ENCODE data around the gene GOLGA8S.
"Not testable (repeated sequence)": the region's sequence is repeated elsewhere in the genome, so short reads cannot be mapped to it uniquely, and the experiment has no call there.

GOLGA8S gene

DNA sequence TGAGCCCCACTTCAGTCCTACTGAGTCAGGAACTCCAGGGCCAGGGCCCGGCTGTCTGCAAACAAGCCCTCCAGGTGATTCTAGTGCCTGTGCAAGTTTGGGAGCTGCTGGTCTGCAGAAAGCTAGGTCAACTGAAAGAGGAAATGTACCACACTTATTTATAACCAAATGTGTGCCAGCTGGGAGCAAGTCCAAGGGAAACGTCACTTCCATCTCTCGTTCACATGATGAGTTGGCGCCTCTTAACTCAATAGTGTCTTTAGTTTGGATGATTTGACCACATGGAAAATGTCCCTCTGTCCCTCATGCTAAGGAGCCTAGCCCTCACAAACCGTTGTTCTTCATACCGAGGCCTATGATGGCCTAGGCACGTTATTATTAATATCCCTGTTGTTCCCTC lies 43.2 kb downstream of the GOLGA8S start:
- no peak for DNase-seq (ENCODE audit: low read depth)

DNA sequence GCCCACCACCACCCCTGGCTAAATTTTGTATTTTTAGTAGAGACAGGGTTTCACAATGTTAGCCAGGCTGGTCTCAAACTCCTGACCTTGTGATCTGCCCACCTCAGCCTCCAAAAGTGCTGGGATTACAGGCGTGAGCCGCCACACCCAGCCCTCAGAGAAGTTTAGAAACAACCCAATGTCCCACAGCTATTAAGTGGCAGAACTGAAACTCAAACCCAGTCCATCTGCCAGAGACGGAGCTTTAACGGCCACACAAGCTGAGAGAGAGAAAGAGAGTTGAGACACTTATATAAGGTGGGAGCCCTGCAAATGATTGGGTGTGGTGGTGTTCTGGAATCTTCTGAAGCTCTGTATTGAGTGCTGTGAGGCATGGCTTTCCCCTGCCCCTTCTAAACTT lies 43.8 kb downstream of the GOLGA8S start:
- not testable (repeated sequence) for DNase-seq (ENCODE audit: low read depth)

DNA sequence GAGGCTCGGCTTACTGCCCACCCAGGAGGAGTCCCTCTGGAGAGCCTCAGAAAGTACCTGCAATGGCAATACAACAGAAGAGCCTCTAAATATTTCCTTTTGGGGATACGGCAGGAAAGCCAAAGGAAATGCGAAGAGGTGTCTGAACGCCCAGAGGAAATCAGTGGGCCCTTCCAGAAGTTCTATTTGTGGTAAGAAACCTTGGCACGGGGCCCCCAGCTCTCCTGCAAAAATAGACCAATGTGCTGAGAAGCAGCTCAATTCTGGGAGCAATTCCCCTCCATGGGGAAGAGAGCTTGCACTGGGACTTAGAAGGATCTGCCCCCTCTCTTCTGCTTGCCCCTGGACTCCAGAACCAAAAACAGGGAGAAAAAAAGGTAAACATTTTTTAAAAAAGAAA lies 44.7 kb downstream of the GOLGA8S start:
- DNase-seq (ENCODE audit: low read depth), result not testable (repeated sequence)

DNA sequence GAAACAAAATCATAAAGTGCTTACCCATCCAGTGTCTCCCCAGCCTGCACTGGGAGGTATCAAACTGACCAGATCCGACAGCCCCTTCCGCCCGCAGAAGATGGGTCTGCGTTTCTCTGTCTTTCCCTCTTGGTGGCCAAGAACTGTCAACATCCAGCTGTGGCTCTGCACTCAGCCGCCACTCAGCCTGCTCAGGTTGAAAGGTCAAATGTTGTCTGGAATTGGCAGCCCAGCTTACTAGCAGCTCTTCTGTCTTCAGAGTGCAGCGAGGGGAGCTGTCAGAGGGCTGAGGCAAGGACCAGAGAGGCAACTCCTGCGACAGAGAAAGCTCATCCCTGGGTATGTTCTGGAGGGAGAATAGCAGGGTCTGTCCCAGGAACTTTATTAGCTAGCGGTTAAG lies 47.1 kb downstream of the GOLGA8S start:
- no peak for DNase-seq (ENCODE audit: low read depth)

DNA sequence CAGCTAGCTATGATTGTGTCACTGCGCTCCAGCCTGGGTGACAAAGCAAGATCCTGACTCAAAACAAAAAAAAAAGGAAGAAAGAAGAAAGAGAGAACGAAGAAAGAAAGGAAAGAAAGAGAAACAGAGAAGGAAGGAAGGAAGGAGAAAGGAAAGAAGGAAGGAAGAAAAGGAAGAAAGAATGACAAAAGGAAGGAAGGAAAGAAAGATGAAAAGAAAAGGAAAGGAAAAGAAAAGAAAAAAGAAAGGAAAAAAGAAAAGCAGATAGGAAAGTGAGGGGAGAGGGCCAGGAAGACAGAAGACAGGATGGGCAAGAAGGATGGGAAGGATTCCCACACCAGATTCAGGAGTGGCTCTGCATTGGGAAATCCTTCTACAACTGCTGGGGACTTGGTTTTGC lies 47.6 kb downstream of the GOLGA8S start:
- DNase-seq (ENCODE audit: low read depth), result no peak

DNA sequence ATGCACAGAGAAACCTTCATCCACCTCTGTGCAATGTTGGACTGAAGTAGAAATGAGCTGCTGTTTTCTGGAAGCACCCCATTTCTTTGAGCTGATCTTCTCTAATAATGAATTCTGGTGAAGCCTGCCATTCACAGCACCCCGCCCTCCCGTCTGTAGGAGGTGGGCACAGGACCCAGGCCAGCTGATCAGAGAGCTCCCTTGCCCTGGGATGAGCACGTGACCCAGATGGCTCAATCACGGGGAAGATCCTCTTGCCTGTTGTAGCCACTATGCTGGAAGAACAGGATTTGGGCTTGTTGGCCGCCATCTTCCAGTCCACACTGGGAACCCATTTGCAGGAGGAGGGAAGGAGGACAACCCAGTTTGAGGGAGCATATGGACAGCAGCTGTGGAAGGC lies 48.0 kb downstream of the GOLGA8S start:
- no peak for DNase-seq (ENCODE audit: low read depth)

DNA sequence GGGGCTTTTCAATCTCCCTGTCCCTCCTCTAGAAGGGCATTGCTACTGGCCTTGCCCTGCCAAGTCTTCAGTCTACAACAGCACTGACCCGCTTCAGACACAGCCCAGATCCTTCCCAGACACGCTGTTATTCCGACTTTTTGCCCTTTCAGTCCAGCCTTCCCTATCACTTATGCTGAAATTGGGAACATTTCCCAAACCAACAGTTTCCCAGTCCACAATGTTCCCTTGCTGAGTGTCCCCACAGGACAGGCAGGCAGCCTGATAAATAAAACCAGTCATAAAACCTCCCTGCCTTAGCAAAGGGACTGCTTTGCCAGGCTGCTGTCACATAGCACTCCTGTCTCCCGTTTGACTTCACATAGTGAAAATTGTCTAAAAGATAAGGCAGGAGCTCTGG lies 49.0 kb downstream of the GOLGA8S start:
- no peak for DNase-seq (ENCODE audit: low read depth)

DNA sequence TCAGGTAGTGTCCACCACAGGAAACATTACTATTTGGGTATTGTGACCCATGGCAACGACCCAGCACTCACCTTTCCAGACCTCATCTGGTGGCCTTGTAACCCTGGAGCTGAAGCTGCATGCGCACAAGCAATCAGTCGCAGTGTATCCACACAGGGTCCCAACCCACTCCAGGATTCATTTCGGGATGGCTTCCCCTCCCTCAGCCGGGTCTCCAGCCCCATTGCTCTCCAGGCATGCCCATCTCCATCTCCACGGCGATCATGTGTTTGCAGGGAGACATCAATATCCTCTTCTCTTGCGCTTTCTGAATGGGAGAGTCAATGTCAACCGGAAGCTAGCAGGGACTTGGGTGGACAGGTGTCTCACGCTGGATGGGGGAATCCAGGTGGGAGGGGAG lies 57.3 kb downstream of the GOLGA8S start:
- DNase-seq (ENCODE audit: low read depth), result no peak

DNA sequence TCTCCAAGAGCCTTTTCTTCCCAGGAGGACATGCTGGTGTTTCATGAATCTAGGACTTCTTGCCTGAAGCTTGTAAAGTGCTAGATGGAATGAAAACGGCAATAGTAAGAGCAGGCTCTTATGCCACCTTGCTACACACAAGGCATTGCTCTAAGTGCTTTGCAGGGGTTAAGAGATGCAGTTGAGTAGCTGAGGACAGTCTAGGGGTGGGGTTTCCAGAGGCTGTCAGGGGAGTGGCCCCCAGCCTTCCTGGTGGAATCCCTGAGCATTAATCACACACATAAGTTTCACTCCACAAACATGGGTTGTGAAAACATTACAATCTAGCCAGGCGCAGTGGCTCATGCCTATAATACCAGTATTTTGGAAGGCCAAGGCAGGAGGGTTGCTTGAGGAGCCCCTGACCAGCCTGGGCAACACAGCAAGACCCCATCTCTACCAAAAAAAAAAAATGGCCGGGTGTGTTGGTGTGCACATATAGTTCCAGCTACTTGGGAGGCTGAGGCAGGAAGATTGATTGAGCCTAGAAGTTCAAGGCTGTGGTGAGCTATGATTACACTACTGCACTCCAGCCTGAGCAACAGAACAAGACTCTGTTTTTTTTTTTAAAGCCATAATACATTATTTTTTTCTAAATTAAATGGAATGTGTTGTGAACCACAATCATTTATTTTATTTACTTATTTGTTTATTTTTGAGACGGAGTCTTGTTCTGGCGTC lies 58.5 kb downstream of the GOLGA8S start:
- DNase-seq (ENCODE audit: low read depth), result not testable (repeated sequence)
